NCI-H345 treated with DMSO at 0.1 percent for 48 hours (cell line): Measurements from ENCODE around the gene ENTPD2.
"Not testable (repeated sequence)": the region's sequence is repeated elsewhere in the genome, so short reads cannot be mapped to it uniquely, and the experiment has no call there.

Source experiments
- DNase-seq: peaks from one replicate; lab custom pipeline; 2025; ENCODE audit not compliant: unreplicated experiment; lab: John Stamatoyannopoulos, UW

The ENTPD2 gene

DNA sequence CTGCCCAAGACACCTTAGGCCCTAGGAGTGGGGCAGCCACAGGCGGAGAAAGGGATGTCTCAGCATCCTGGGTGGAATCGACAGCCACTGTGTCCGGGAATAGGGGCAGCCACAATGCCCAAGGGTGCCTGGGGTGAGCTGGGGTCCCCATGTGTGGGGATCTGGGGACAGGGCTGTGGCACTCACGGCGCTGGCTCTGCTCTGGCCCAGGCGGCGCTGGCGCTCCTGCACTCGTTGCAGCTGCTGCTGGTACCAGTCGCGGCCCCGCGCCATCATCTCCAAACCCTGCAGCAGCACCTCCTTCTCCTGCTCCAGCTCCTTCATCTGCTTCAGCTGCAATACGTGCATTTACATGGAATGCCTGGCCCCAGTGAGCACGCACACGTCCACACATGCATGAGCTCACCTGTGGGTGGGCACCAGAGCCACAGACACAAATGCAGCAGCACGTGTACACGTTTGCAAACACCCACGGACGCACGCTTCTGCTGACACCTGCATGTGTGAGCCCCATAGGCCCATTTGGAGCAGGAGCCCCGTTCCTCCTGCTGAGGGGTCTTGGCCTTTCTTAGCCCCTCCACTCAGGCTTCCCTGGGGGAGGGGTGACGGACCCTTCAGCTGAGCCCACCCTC, 11.6 kb upstream of the ENTPD2 start:
- no peak for DNase-seq

GRCh38 chr9:137064880-137065164, 11.0 kb upstream of the ENTPD2 start:
- no peak for DNase-seq

- no peak for DNase-seq
Measured at GRCh38 chr9:137064027-137064879, 10.4 kb upstream of the ENTPD2 start.

DNA sequence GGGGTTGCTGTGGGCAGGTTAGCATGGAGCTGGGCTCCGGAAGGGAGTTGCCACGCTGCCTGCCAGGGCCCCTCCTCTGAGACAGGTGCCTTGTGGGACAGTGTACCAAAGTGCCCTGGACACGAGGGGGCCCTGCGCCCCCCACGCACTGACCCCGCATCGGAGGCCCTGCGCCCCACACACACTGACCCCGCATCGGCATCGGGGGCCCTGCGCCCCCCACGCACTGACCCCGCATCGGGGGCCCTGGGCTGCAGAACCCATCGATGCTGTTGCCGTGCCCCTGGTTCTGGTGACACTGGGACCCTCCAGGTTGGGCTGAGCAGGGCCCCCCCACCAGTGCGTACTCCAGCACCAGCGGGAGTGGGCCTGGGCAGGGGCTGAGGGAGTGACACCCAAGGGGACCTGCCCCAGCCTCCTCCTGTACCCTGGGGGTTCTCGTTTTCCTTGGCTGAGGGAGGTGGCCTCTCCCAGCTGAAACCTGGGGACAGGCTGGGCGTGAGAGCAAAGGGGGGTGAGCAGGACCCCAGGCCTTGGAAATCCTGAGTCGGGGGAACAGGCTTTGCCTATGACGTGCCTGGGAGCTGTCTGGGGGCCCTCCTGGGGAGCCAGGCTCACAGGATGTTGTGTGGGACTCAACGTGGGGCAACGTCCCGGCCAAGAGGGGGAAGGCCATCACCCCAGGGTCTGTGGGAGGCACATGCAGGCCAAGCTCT, 9.6 kb upstream of the ENTPD2 start:
- no peak for DNase-seq

- not testable (repeated sequence) for DNase-seq
Measured at GRCh38 chr9:137062798-137063197, 8.9 kb upstream of the ENTPD2 start.

GRCh38 chr9:137062384-137062783, 8.5 kb upstream of the ENTPD2 start:
- no peak for DNase-seq

GRCh38 chr9:137058521-137059234, 4.8 kb upstream of the ENTPD2 start:
- peak; percentile 66 for DNase-seq

- DNase-seq = peak; percentile 90
Measured at GRCh38 chr9:137057545-137057944, 3.7 kb upstream of the ENTPD2 start.

DNA sequence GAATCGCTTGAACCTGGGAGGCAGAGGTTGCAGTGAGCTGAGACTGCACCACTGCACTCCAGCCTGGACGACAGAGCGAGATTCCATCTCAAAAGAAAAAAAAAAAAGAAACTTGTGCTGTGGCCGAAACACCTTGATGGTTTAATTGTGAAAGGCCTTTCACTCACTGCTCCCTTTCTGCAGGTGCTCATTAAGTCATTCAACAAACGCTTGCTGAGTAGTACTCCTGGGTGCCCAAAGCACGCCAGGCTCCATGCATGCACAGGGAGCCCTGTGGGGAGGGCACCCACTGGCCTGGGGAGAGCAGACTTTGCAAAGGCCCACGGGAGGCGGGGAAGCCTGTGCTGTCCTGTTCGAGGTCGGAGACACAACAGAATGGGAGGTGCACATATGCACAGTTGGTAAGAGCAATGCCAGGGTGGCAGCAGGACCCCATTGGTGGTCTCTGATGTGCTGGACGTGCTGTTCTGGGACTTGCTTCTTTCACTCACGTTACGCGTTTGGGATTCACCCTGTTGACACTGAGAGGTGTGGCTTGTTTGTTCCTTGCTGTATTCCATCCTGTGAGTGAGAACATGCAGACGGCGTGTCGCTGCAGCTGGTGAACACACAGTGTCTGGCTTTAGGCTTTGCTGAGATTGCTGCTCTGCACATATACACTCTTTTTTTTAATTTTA, 3.0 kb upstream of the ENTPD2 start:
- DNase-seq = peak; percentile 74

DNA sequence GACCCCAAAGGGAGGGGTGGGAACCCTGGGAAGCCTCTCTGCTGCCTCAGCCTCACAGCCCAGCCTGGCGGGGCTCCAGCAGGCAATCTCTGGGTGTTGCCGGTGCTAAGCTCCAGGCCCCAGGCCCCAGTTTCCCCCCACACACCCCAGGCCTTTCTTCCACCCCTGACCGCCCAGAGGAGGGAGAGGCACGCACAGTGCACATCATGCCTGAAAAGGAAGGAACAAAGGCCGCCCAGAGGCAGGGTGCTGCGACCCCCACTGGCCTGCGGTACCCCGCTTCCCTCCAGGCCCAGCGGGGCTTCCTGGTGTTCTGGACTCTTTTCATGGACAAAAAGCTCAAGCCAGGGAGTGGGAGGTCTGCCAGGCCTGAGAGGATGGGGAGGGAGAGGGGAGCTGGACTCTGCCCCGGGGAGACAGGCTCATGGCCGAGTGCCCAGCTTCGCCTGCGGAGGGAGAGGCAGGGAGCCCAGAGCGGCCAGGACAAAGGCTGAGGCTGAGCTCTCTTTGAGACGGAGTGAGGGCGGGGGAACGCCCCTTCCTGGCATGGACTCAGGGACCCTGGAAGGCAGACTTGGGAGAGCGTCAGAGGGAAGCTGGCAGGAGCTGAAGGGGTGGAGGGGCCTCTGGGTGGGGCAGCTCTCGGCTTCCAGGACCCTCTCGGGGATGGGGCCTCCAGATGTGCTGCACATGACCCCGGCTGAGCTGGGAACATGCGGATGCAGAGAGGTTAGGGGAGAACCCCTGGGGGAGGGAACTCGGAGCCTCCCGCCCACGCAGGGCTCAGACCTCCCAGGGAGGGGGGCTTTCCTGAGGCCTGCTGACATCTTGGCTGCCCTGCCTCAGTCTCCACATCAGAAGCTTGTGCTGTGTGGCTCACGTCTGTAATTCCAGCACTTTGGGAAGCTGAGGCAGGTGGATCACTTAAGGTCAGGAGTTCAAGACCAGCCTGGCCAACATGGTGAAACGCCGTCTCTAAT, 1.8 kb upstream of the ENTPD2 start:
- DNase-seq = peak; percentile 49

DNA sequence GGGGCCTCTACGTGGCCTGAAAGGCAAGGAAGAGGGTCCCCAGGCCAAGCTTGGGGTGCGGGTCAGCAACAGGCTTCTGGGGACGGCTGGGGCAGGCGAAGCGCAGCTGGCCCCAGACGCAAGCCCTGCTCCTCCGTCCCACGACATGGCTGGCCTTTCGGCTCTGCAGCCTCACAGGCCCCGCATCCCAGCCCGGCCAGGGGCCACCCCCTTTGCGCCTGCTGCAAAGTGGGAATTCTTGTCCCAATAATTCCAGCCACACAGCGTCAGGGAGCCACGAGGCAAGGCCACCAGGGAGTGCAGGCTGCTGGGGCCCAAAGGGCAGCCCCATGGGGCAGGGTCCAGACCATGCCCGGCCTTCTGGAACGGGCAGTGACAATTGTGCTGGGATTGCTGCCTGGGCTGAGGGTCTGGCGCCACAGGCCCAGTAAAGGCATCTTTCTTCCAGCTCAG, 1.1 kb upstream of the ENTPD2 start:
- no peak for DNase-seq

DNA sequence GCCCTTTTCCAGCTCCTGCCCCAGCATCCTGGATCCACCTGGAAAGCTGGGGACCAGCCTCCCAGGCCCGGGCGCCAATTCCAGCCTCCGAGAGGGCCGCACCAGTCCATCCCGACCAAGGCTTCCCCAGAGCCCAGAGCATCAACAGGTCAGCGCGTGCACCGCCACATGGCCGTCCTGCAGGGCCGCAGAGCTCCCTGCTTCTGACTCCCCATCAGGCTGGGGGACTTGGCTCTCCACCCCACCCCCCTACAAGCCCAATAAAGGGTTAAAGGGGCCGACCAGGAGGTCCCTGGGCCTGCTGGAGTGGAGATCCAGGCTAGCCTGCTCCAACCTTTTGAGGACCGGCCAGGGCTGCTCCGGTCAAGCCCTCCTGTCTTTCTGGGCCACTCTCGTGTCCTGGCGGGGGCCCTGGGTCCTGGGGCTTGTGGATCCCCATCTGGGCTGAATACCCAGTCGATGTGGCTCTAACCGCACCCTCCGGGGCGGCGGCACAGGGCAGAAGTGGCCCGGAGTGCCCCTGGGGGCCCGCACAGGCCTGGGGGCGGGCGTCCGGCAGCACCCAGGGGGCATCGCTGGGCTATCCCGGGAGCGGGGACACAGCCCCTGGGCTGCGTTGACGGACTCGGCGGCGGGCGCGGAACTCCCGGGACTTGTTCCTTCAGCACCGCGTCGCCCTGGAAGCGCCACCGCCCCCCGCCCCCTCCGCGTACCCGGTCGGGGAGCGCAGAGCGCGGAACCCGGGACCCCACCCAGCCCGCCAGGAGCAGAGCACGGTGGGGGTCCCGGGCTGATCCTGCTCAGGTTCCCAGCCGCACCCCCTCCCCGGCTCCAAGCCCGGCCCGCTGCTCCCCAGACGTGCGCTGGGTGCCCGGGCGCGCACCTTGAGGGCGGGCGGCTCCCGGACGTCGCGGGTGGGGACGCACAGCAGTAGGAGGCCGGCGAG, 590 bp downstream of the ENTPD2 start:
- DNase-seq = no peak

GRCh38 chr9:137052293-137052692, 1.6 kb downstream of the ENTPD2 start:
- DNase-seq = no peak

DNA sequence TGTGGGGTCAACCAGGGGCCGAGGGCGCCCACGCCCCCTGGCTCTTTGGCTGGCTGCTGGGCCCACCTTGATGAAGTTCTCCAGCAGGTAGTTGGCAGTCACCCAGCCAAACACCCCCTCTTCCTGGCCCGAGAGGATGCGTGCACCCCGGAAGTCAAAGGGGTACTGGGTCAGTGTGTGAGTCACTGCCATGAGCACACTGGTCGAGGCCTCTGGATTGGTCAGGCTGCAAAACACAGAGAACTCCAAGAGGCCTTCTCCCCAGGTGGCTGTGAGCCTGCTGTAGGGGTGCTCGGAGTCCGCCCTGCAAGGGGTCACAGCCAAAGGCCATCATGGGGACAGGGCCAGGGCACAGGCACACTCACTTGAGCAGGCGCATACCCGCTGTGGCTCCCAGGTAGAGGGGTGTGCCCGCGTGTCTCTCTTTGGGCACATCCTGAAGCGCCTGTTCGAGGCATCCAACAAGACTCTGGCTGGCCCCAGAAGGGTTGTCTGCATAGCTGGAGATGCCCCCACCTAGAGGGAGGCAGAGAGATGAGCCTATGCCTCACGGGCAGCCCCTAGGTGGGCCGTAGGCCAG, 2.6 kb downstream of the ENTPD2 start:
- no peak for DNase-seq

DNA sequence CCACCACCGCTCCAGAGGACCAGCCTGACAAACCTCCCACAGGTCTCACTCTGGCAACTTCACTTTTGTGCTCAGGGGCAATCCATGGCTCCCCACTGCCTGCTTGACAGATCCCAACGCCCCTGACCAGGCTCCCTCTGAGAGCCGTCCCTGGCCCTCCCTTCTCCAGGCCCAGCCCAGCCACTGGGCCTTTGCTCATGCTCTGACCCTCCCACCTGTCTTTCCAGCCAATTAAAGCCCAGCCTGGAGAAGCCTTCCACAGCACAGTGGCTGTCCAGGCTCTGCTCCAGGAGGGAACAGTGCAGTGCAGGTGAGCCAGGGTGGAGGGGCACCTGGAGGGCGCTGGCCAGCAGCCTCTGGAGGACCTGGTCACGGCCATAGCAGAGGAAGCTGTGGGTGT, 3.3 kb downstream of the ENTPD2 start:
- no peak for DNase-seq

DNA sequence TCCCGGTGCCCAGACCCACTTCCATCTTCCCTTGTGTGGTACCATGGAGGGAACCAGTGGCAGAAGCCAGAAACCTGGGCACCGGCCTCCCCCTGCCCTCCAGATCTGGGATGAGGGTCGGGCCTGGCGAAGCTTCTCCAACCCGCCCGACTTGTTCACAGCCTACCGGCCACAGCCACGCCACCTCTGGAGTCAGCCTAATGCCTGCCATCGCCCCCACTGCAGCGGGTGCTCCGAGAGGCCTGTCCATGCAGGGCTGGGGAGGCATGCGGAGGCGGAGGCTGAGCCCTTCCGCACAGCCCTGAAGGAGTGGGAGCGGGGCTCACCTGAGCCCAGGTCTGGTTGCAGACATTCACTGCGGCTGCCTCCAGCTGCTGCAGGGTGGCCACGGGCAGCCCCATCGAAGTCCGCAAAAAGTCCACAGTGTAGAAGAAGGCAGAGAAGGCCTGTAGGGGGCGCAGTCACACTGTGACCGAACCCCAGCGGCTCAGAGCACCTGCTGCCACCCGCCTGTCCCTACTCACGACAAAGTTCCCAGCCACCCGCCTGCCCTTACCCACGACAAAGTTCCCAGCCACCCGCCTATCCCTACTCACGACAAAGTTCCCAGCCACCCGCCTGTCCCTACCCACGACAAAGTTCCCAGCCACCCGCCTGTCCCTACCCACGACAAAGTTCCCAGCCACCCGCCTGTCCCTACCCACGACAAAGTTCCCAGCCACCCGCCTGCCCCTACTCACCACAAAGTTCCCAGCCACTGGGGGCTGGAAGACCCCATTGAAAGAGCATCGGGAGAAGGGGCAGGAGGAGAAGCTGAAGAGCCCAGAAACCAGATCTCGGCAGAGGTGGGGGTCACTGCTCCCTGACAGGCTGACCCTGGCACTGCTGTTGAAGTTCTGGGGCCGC, 4.1 kb downstream of the ENTPD2 start:
- peak; percentile 43 for DNase-seq
